ENCODE measurements around the gene CD9.
A peak's percentile ranks its signal among the peaks of the same experiment; 100 is the strongest.

The CD9 gene

DNA sequence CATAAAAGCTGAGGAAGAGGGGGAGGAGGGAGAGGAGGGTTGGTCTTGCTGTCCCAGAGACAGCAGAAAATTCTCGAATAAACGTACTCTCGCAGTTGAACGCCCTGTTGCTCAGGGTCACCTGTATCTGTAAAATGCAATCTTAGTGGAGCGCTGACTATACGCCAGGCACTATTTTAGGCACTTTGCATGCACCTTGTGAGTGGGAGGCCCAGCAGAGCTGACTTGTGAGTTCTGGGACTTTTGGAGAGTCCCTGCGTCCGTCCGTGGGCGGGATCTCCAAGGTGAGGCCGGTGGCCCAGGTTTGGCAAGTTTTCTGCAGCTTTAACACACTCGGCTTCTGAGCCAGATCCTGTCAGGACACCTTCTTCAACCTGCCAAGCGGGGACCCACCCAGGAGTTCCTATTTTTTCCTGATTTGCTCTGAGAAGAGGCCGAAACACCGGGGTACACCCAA lies 77.8 kb downstream of the CD9 start:
- no peak for DNase-seq

DNA sequence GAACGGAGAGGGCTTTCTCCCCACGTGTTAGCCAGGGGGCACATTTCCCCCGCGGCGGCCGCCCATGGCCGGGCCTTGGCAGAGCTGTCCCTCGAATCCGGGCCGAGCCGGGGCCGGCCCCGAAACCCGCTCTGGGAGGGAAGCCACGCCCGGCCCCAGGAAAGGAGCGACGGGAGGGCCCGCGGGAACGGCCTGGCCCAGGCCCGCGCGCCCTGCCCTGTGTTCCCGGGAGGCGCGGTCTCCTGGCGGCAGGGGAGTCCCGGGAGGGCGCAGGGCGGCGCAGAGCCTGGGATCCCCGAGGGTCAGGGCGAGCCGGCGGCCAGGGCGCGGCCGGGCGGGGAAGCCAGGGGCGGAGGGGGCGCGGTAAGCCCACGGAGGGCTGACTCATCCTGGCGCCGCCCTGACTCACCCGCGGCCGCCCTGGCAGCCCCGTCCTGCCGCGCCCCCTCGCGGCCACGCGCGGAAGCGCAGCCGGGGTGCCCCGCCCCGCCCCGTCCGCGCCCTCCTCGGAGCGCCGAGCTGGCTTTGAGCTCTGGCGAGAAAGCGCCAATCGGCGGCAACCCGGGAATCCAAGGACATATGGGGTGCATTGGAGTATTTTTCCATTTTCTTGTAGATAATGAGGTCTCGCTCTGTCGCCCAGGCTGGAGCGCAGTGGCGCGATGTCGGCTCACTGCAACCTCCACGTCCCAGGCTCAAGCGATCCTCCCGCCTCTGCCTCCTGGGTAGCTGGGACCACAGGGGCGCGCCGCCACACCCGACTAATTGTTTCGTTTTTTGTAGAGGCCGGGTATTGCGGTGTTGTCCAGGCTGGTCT lies 78.4 kb downstream of the CD9 start:
- no peak for DNase-seq

DNA sequence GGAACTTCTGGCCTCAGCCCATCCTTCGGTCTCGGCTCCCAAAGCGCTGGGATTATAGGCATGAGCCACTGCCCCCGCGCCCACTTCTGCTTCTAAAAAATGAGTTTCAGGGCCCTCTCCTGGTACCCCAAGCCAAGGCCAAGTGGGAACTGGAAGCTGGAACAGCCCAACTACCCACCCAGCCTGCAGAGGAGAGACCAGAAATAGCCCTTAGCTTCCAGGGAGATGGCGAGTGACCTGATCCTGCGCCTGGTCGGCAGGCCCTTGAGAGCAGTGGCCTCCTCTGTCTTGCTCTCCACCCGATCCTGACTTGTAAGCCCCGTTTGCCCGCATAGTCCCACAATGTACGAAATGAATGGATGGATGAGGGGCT lies 79.0 kb downstream of the CD9 start:
- DNase-seq, result no peak

DNA sequence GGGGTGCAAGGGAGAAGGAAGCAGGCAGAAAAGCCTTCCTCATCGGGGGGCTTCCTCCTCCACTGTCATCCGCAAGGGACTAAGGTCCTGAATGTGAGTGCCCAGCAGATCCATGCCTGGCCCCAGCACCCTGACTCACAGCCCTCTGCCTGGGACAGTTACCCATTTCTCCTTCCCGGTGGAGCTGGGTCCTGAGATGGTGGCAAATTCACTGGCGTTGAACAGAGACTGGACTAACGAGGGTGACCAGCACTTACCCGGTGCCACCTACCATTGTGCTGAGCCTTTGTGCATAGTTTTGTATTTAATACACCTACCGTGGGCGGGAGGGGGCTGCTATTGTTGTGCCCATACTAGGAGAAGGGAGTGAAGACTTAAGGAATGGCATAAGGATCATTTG lies 79.4 kb downstream of the CD9 start:
- no peak for DNase-seq

DNA sequence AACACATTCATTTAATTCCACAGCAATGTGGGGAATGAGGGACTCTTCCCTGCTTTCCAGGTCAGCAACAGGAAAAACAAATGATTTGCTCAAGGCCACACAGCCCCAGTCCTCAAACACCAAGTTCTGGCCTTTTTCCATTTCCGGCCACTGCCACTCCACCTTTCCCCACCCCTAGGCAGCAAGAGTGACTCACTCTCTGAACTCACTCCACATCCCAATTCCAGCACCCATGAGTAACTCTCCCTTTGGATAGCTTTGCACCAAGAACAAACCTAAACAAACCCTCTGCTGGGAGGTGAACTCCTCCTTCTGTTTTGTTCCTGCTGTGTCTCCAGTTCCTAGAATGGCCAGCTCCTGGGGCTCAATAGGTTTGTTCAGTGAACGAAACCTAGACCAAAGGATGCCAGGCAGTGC lies 79.9 kb downstream of the CD9 start:
- DNase-seq, result no peak

DNA sequence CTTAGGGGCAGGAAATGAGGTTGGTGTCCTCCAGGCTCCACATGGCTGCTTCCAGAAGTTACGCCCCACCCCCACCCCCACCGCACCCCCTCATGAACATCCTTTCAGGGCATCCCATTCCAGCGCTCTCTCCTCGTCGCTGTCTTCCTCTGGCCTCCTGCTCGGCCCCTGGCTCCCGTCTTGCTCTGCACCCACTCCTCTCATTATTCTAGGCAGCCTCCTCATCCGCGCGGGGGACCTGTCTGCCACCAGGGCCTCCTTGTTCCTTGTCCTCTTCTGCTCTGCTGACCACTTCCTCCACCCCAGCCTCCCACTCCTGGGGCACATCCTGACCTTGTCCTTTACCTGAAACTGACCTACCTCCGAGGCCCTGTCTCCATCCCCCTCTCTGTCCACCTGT lies 80.5 kb downstream of the CD9 start:
- DNase-seq, result no peak

DNA sequence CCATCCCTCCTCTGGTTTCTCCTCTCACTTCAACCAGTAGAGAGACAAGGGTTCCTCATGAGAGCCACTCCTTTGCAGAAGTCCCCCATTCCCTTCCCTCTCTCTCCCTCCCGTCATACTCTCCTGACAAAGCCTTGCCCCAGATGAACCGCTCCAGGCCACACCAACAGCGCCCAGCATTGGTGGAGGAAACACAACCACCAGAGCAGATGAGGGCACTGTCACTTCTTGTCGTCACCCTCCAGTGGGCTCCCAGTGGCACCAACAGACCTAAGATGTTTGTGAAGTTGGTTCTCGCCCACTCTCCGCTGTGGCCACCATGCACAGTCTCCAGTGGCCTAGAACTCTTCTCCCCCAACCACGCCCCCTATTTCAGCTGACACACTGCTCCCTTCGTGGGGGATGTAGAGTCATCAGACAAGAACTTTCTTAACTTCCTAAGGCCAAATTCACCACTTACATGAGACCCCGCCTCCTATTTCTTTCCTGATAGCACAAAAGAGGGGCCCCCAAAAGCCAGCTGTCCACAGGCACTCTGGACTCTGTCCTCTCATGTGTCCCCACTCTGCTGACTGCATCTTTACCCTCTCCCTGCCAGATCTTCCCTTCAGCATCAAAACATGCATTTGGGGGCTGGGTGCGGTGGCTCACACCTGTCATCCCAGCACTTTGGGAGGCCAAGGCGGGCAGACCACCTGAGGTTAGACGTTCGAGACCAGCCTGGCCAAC lies 81.0 kb downstream of the CD9 start:
- DNase-seq, result no peak

DNA sequence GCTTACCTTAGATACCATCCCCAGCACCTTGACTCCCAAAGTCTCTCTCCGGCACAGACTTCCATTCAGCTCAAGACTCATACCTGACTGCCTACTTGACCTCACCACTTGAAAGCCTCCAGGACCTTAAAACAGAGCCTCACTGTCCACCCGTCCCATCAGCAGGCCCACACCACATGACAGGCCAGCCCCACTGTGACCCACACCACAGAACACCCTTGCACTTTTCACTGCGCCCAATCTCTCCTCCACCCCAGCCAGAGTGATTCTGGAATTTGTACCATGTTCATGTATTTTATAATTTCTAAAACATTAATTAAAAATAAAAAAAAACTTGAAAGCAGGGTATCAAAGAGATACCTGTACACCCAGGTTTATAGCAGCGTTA lies 82.2 kb downstream of the CD9 start:
- DNase-seq, result no peak

DNA sequence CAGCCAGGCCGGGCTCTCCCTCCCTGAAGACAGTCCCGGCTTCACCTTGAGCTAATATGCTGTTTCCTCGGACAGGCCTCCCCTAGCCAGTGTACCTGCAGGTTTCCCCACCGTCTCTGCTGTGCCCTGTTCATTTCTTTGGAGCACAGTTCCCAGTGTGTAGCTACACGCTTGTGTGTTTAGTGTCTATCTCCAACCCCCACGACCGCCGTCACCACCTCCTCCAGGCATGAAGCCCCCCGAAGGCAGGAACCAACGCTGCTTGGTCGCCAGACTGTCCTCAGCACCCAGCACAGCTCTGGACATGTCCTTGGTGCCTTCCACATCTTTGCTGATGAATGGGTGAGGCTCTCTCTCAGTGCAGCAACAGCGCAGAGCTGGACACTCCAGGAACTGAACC lies 84.1 kb downstream of the CD9 start:
- DNase-seq, result no peak

DNA sequence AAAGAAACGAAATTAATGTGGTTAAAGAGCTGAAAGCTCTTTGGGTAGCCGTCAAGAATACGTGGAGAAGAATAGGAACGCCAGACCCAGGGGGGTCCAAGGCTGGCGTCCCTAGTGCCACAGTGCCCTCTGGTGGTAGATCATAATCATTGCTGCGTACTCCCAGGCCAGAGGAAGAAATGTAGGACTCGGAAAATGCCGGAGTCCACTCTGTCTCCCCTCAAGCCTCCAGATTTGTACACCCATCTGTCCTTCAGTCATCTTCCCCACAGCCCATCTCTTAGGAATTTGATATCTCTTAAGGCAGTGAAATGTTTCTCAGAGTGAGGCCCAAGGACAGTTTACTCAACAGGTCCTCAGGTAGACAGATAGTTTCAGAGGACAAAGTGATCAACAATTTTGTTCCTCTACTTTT lies 84.9 kb downstream of the CD9 start:
- DNase-seq, result peak; percentile 51

DNA sequence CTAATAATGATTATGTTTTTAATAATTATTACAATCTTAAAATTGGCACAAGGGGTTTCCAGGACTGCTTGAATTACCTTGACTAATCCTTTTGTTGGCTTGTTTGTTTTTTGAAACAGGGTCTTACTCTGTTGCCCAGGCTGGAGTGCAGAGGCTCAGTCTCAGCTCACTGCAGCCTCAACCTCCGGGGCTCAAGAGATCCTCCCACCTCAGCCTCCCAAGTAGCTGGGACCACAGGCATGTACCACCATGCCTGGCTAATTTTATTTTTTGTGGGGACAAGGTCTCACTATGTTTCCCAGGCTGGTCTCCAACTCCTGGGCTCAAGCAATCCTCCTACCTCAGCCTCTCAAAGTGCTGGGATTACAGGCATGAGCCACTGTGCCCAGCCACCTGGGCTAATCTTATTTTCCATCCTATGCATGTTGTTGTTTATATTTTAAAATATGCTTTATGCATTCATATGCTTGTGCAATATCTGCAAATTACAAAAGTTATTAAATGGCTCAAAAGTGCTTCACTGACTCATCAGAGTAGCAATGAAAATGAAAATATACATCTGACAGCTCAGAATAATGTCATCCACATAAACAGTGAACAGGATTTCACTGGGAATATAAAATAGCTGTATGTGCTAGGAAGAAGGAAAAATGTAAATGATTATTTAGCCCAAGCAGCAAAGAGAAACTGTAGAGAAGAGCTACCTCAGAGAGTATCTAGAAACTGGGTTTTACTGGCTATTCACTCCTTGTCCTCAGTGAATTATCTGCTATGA lies 85.5 kb downstream of the CD9 start:
- DNase-seq, result no peak

All from NCI-H510A treated with DMSO at 0.1 percent for 48 hours (cell line).